HepG2 (cell line): ENCODE results near the gene SMTNL1. TPM values are rescaled to one million over a fixed set of nuclear protein-coding genes. Genes with fewer than 3 reads are reported as not detected.
A peak's percentile ranks its signal among the peaks of the same experiment; 100 is the strongest.

Experiments
- ATAC-seq: fragments of 200-7000 bp; cut with Tn5 transposase; 3 replicates; pipeline ENCODE4 v1.9.1; 2020; ENCODE audit warnings: mild to moderate bottlenecking, moderate library complexity
- BruUV-seq: library from RNA; stranded (reverse); fragments of 400-500 nt; replicated peaks from 2 replicates; lab custom pipeline; 2021; lab: Mats Ljungman, UMichigan
- CTCF ChIA-PET: fragments of 300-600 bp; formaldehyde crosslinking; extraction: SDS; loops from one replicate; lab custom pipeline; 2021; ENCODE audit warnings: low total read pairs, inconsistent platforms, low intra/inter-chr PET ratio; lab: Yijun Ruan, JAX
- POLR2A ChIA-PET: fragments of 350-600 bp; sonication (Branson Sonifier 250); formaldehyde crosslinking; loops from one replicate; lab custom pipeline; 2020; ENCODE audit warnings: antibody characterized with exemption, inconsistent platforms; lab: Yijun Ruan, JAX
- DNase-seq: peaks from one replicate; pipeline ENCODE4 v3.0.0-alpha.2; 2015; ENCODE audit warnings: low spot score
- FAIRE-seq: peaks from 3 replicates; lab custom pipeline; 2011; peaks lifted over from hg19 to GRCh38; lab: Jason Lieb, UNC
- H2AFZ ChIP-seq: one replicate; pipeline ENCODE4 v1.6.1; 2011; ENCODE audit warnings: low read length, inconsistent platforms
- H3K27ac ChIP-seq: fragments of 300-600 bp; 3 replicates; pipeline ENCODE4 v1.8.0; 2011; ENCODE audit warnings: mixed run types, mild to moderate bottlenecking, mixed read lengths, low read length, inconsistent platforms; ENCODE audit not compliant: insufficient read depth; ENCODE audit errors: extremely low read length
- H3K27me3 ChIP-seq, 2 experiments: fragments of 200-600 bp in 1 of 2; 2 replicates in 1 of 2; 3 replicates in 1 of 2; pipeline versions ENCODE4 v1.6.0 to v1.8.0; 2011; ENCODE audit warnings: low read length in 2 of 2, mild to moderate bottlenecking in 2 of 2, moderate library complexity in 2 of 2, inconsistent platforms in 1 of 2; ENCODE audit not compliant: insufficient read depth in 2 of 2, control insufficient read depth in 1 of 2
- H3K36me3 ChIP-seq, 2 experiments: fragments of 200-600 bp in 1 of 2; replicated peaks in 1 of 2; 2 replicates in 1 of 2; 3 replicates in 1 of 2; pipeline versions ENCODE4 v1.5.1 to v1.8.0; 2011; ENCODE audit warnings: low read length in 2 of 2, inconsistent platforms in 1 of 2; ENCODE audit not compliant: insufficient read depth in 2 of 2, control insufficient read depth in 1 of 2
- H3K4me1 ChIP-seq: 2 replicates; pipeline ENCODE4 v1.5.1; 2012; ENCODE audit warnings: low read length, inconsistent platforms; ENCODE audit not compliant: insufficient read depth
- H3K4me2 ChIP-seq: 2 replicates; pipeline ENCODE4 v1.6.0; 2011; ENCODE audit warnings: low read depth, low read length, inconsistent platforms
- H3K4me3 ChIP-seq, 3 experiments: fragments of 200-600 bp in 1 of 3; sonication (generic), shearing (Covaris generic) in 1 of 3; replicated peaks in 1 of 3; 2 replicates each; pipeline ENCODE4 v1.5.1; 2011 to 2016; ENCODE audit warnings: low read length in 3 of 3, inconsistent platforms in 2 of 3, low read depth in 2 of 3, mild to moderate bottlenecking in 2 of 3, control low read depth in 1 of 3, mixed read lengths in 1 of 3; ENCODE audit not compliant: insufficient read depth in 1 of 3
- H3K79me2 ChIP-seq: one replicate; pipeline ENCODE4 v1.6.1; 2011; ENCODE audit warnings: low read length, inconsistent platforms; ENCODE audit not compliant: insufficient read depth
- H3K9ac ChIP-seq: 2 replicates; pipeline ENCODE4 v1.6.0; 2011; ENCODE audit warnings: mild to moderate bottlenecking, low read depth, low read length, inconsistent platforms; ENCODE audit not compliant: insufficient read depth
- H3K9me3 ChIP-seq: 2 replicates; pipeline ENCODE4 v1.5.1; 2012; ENCODE audit warnings: mild to moderate bottlenecking, low read length
- H4K20me1 ChIP-seq: 2 replicates; pipeline ENCODE4 v1.6.0; 2011; ENCODE audit warnings: inconsistent platforms, mild to moderate bottlenecking, low read length, moderate library complexity; ENCODE audit not compliant: insufficient read depth
- CEBPB ChIP-seq: IDR thresholded peaks from 2 replicates; pipeline ENCODE4 v1.6.1; 2011; ENCODE audit warnings: low read depth, low read length, improper control_type of control experiment, borderline replicate concordance
- CENPX ChIP-seq: sonication (generic); formaldehyde crosslinking; IDR thresholded peaks from 2 replicates; pipeline ENCODE4 v1.9.0; 2021; ENCODE audit warnings: mild to moderate bottlenecking, missing genetic modification reagents, moderate library complexity
- FOXA3 ChIP-seq: IDR thresholded peaks from 2 replicates; pipeline ENCODE4 v1.6.1; 2016; ENCODE audit warnings: missing genetic modification reagents, missing compliant biosample characterization
- GTF3A ChIP-seq: sonication (generic); formaldehyde crosslinking; conservative IDR thresholded peaks from 2 replicates; pipeline ENCODE4 v1.4.0; 2020; ENCODE audit warnings: mild to moderate bottlenecking, missing genetic modification reagents
- HHEX ChIP-seq: IDR thresholded peaks from 2 replicates; pipeline ENCODE4 v1.6.1; 2016; ENCODE audit warnings: control low read depth
- HNRNPL ChIP-seq: fragments of 200-400 bp; formaldehyde crosslinking; IDR thresholded peaks from 2 replicates; pipeline ENCODE4 v1.6.1; 2017; ENCODE audit warnings: mild to moderate bottlenecking, low read depth, low read length
- HOXA5 ChIP-seq: sonication (generic); formaldehyde crosslinking; IDR thresholded peaks from 2 replicates; pipeline ENCODE4 v1.4.0; 2020; ENCODE audit warnings: missing genetic modification reagents
- KLF13 ChIP-seq: sonication (generic); formaldehyde crosslinking; IDR thresholded peaks from 2 replicates; pipeline ENCODE4 v1.4.0; 2020; ENCODE audit warnings: mild to moderate bottlenecking, missing genetic modification reagents
- RCOR2 ChIP-seq: IDR thresholded peaks from 2 replicates; pipeline ENCODE4 v1.6.1; 2016; ENCODE audit warnings: missing biosample characterization, missing genetic modification reagents
- SCMH1 ChIP-seq: sonication (generic); formaldehyde crosslinking; IDR thresholded peaks from 2 replicates; pipeline ENCODE4 v1.9.0; 2021; ENCODE audit warnings: missing genetic modification reagents, mild to moderate bottlenecking, borderline replicate concordance
- SIX1 ChIP-seq: sonication (generic); formaldehyde crosslinking; IDR thresholded peaks from 2 replicates; pipeline ENCODE4 v1.4.0; 2020; ENCODE audit warnings: missing genetic modification reagents, borderline replicate concordance
- ZBTB38 ChIP-seq: sonication (generic); formaldehyde crosslinking; IDR thresholded peaks from 2 replicates; pipeline ENCODE4 v1.5.1; 2020; ENCODE audit warnings: mild to moderate bottlenecking, missing genetic modification reagents
- ZBTB8A ChIP-seq: sonication (generic); formaldehyde crosslinking; IDR thresholded peaks from 2 replicates; pipeline ENCODE4 v1.4.0; 2020; ENCODE audit warnings: mild to moderate bottlenecking, low read depth, missing genetic modification reagents, borderline replicate concordance
- ZIK1 ChIP-seq: sonication (generic); formaldehyde crosslinking; IDR thresholded peaks from 2 replicates; pipeline ENCODE4 v1.5.0; 2020; ENCODE audit warnings: mild to moderate bottlenecking, low read depth, missing genetic modification reagents, borderline replicate concordance
- ZNF234 ChIP-seq: sonication (generic); formaldehyde crosslinking; conservative IDR thresholded peaks from 2 replicates; pipeline ENCODE4 v1.5.1; 2020; ENCODE audit warnings: mild to moderate bottlenecking, missing genetic modification reagents
- ZNF460 ChIP-seq: sonication (generic); formaldehyde crosslinking; IDR thresholded peaks from 2 replicates; pipeline ENCODE4 v1.5.1; 2020; ENCODE audit warnings: missing genetic modification reagents, mild to moderate bottlenecking, borderline replicate concordance
- WGBS: methylation state at CpG from one replicate; pipeline ENCODE4 v1.1.6; 2017; ENCODE audit warnings: low lambda C conversion rate; 5-methylcytosine and 5-hydroxymethylcytosine counted together
- in situ Hi-C: cut with HindIII; loops from 2 replicates; pipeline ENCODE4 v1.10.0; 2017; ENCODE audit warnings: low pct_unique_long_range_greater_than_20kb; ENCODE audit not compliant: extremely low pct_ligation_motif_present
- intact Hi-C: fragments of 100-400 bp; cut with micrococcal nuclease; formaldehyde crosslinking; loops from one replicate; pipeline ENCODE4 v1.10.0; 2022; ENCODE audit not compliant: unreplicated experiment
- polyA plus RNA-seq, 8 experiments: library from polyadenylated mRNA; depleted of rRNA in 3 of 8; stranded (reverse) in 7 of 8; unstranded in 1 of 8; fragments of >200 nt; fragmentation: Illumina TruSeq in 4 of 8; extraction: Trizol in 4 of 8; gene quantifications; 2 replicates each; pipeline versions ENCODE4 v1.2.1 to v1.2.3, GENCODE V29; 2011 to 2016; ENCODE audit warnings: low read depth in 4 of 8, missing spikeins in 1 of 8, mixed read lengths in 1 of 8; ENCODE audit not compliant: insufficient read depth in 1 of 8
- total RNA-seq, 5 experiments: library from RNA; depleted of rRNA; stranded (reverse); fragments of >200 nt; fragmentation: Illumina TruSeq; extraction: Trizol; gene quantifications; 2 replicates each; pipeline ENCODE4 v1.2.3, GENCODE V29; 2016; ENCODE audit warnings: low read depth in 1 of 5
- TF ChIP-seq, protein P1 (sequence below): sonication (generic); formaldehyde crosslinking; IDR thresholded peaks from 2 replicates; pipeline ENCODE4 v1.4.0; 2020; ENCODE audit warnings: missing genetic modification reagents, borderline replicate concordance
- TF ChIP-seq, protein P2 (sequence below): sonication (generic); formaldehyde crosslinking; IDR thresholded peaks from 2 replicates; pipeline ENCODE4 v1.8.0; 2022; ENCODE audit warnings: mild to moderate bottlenecking, missing genetic modification reagents
- TF ChIP-seq, protein P3 (sequence below): IDR thresholded peaks from 2 replicates; pipeline ENCODE4 v1.6.1; 2016; ENCODE audit warnings: low read depth

The SMTNL1 gene
- total and polyA plus RNA-seq, 2 of the 13 experiments (the other 11 are each of a cell fraction or from before 2014, with no cell fraction given) = 0.04 TPM; not detected in 1

DNA sequence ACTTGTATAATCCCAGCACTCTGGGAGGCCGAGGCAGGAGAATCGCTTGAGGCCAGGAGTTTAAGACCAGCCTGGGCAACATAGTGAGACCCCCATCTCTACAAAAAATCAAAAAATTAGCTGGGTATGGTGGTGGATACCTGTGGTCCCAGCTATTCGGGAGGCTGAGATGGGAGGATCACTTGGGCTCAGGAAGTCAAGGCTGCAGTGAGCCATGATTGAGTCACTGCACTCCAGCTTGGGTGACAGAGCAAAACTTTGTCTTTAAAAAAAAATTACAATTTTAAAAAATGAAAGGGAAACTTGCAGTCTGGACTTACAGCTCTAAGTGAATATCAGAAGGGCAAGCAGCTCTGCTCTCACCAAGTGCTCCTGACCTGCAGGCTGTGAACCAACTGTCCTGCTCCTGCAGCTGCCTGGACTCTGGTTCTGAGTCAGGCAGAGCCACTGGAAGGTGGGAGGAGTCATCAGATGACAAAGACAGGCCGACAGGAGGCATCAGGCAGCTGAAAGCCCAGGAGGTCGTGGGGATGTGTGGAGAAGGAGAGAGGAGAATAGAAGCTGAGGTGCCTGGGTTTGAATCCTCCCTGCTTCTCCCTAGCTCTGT lies 9.6 kb downstream of the SMTNL1 start:
- Histone ChIP-seq H3K27me3 (peaks cover 0 to 4% of the 10 kb centered on the region in 2 experiments; a peak in 2 of 5 replicates), H3K9me3 (no peaks in the 10 kb centered on the region), H3K36me3 (0 out of 5 replicates have a peak, but pooled peaks cover 0 to 8% of the 10 kb centered on the region in 2 experiments), H2AFZ (no peak overlapping the region), H3K79me2 (no peaks in the 10 kb centered on the region), H3K27ac (no peak overlapping the region), H3K4me2 (no peak overlapping the region), H4K20me1 (no peaks in the 10 kb centered on the region), H3K9ac (no peak overlapping the region), H3K4me1 (peaks cover 30% of the 10 kb centered on the region), H3K4me3 (no peak overlapping the region)
- DNase-seq = peak; percentile 75
- ChIA-PET CTCF (interaction anchor here (1.1 to 1.4 kb wide), 2 partner anchors 95 to 98 kb away, joined by 3 to 7 read pairs; no protein-coding TSS in a partner anchor), POLR2A (interaction anchor here (1.0 to 1.3 kb wide), 2 partner anchors 16 to 93 kb away, joined by 3 to 4 read pairs; partner anchors contain the start of gene TIMM10)
- intact Hi-C loops (no loop called here), in situ Hi-C loops (no loop called here)
- ATAC-seq = peak; percentile 96
- no TSS peak for BruUV-seq
- peak; percentile 79 for FAIRE-seq
- WGBS = 45% methylated on average over 5 of the region's 5 CpGs
- TF ChIP-seq FOXA3 (CRISPR knock-in tag) (no peak), ZIK1 (CRISPR knock-in tag) (no peak), HNRNPL (no peak), ZNF234 (CRISPR knock-in tag) (no peak), HHEX (CRISPR knock-in tag) (no peak), HOXA5 (CRISPR knock-in tag) (no peak), RCOR2 (CRISPR knock-in tag) (no peak), KLF13 (CRISPR knock-in tag) (no peak), ZBTB8A (CRISPR knock-in tag) (no peak), GTF3A (CRISPR knock-in tag) (no peak), ZNF460 (CRISPR knock-in tag) (no peak), ZBTB38 (CRISPR knock-in tag) (no peak), CEBPB (no peak), SIX1 (no peak), SCMH1 (no peak), CENPX (CRISPR knock-in tag) (no peak)
- TF ChIP-seq, protein P1, sequence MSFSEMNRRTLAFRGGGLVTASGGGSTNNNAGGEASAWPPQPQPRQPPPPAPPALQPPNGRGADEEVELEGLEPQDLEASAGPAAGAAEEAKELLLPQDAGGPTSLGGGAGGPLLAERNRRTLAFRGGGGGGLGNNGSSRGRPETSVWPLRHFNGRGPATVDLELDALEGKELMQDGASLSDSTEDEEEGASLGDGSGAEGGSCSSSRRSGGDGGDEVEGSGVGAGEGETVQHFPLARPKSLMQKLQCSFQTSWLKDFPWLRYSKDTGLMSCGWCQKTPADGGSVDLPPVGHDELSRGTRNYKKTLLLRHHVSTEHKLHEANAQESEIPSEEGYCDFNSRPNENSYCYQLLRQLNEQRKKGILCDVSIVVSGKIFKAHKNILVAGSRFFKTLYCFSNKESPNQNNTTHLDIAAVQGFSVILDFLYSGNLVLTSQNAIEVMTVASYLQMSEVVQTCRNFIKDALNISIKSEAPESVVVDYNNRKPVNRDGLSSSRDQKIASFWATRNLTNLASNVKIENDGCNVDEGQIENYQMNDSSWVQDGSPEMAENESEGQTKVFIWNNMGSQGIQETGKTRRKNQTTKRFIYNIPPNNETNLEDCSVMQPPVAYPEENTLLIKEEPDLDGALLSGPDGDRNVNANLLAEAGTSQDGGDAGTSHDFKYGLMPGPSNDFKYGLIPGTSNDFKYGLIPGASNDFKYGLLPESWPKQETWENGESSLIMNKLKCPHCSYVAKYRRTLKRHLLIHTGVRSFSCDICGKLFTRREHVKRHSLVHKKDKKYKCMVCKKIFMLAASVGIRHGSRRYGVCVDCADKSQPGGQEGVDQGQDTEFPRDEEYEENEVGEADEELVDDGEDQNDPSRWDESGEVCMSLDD = no peak
- TF ChIP-seq, protein P2, sequence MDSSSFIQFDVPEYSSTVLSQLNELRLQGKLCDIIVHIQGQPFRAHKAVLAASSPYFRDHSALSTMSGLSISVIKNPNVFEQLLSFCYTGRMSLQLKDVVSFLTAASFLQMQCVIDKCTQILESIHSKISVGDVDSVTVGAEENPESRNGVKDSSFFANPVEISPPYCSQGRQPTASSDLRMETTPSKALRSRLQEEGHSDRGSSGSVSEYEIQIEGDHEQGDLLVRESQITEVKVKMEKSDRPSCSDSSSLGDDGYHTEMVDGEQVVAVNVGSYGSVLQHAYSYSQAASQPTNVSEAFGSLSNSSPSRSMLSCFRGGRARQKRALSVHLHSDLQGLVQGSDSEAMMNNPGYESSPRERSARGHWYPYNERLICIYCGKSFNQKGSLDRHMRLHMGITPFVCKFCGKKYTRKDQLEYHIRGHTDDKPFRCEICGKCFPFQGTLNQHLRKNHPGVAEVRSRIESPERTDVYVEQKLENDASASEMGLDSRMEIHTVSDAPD (CRISPR knock-in tag) = no peak
- TF ChIP-seq, protein P3, sequence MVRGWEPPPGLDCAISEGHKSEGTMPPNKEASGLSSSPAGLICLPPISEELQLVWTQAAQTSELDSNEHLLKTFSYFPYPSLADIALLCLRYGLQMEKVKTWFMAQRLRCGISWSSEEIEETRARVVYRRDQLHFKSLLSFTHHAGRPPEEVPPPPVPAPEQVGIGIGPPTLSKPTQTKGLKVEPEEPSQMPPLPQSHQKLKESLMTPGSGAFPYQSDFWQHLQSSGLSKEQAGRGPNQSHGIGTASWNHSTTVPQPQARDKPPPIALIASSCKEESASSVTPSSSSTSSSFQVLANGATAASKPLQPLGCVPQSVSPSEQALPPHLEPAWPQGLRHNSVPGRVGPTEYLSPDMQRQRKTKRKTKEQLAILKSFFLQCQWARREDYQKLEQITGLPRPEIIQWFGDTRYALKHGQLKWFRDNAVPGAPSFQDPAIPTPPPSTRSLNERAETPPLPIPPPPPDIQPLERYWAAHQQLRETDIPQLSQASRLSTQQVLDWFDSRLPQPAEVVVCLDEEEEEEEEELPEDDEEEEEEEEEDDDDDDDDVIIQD (CRISPR knock-in tag) = no peak
